22Rv1 (cell line): ENCODE measurements around the gene GFI1B.

ENCODE experiments used
- ZFX ChIP-seq: fragments of 450-650 bp; IDR thresholded peaks from 2 replicates; pipeline ENCODE4 v1.6.1; 2017; ENCODE audit warnings: antibody characterized with exemption, borderline replicate concordance
- TF ChIP-seq, protein P1 (sequence below): fragments of 450-650 bp; IDR thresholded peaks from 2 replicates; pipeline ENCODE4 v1.5.1; 2017; ENCODE audit warnings: mild to moderate bottlenecking

DNA sequence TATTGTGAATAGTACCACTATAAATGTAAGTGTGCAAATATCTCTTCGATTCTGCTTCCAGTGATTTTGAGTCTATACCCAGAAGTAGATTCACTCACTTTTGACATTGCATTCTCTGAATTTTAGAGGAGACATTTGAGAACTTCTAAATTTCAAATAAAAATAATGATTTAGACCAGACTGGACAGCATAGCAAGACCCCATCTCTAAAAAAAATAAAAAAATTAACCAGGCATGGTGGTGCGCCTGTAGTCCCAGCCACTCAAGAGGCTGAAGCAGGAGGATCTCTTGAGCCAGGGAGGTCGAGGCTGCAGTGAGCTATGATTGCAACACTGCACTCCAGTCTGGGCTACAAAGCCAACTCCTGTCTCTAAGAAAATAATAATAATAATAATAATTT lies 1.9 kb upstream of the GFI1B start:
- TF ChIP-seq, protein P1, sequence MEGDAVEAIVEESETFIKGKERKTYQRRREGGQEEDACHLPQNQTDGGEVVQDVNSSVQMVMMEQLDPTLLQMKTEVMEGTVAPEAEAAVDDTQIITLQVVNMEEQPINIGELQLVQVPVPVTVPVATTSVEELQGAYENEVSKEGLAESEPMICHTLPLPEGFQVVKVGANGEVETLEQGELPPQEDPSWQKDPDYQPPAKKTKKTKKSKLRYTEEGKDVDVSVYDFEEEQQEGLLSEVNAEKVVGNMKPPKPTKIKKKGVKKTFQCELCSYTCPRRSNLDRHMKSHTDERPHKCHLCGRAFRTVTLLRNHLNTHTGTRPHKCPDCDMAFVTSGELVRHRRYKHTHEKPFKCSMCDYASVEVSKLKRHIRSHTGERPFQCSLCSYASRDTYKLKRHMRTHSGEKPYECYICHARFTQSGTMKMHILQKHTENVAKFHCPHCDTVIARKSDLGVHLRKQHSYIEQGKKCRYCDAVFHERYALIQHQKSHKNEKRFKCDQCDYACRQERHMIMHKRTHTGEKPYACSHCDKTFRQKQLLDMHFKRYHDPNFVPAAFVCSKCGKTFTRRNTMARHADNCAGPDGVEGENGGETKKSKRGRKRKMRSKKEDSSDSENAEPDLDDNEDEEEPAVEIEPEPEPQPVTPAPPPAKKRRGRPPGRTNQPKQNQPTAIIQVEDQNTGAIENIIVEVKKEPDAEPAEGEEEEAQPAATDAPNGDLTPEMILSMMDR: no peak
- TF ChIP-seq ZFX: no peak
